Measurements from ENCODE around the gene SRD5A3. TPM values are rescaled to one million over a fixed set of nuclear protein-coding genes. Genes with fewer than 3 reads are reported as not detected.

The SRD5A3 gene
- total RNA-seq, 1 experiment from 2014 or later = 24.0 TPM

- TF ChIP-seq ERG (CRISPR knock-in tag; IDR thresholded peaks at IDR 0.05) = no peak
- TF ChIP-seq JUN (CRISPR knock-in tag; IDR thresholded peaks at IDR 0.05) = no peak
- TF ChIP-seq PRRX2 (CRISPR knock-in tag; IDR thresholded peaks at IDR 0.05) = no peak
Observed at GRCh38 chr4:55385201-55385649, 39.2 kb downstream of the SRD5A3 start (continued).

- Mint-ChIP-seq H3K9me3 (no peaks in the 10 kb centered on the region), H3K27me3 (ENCODE audit: low read depth) (no peaks in the 10 kb centered on the region), H3K4me1 (peaks cover 6% of the 10 kb centered on the region), H3K27ac (no peak overlapping the region), H3K36me3 (no peaks in the 10 kb centered on the region), H3K4me3 (no peak overlapping the region)
- CTCF ChIA-PET = interaction anchor here (0.6 to 1.2 kb wide), 5 partner anchors 9 to 415 kb away, joined by 3 to 4 read pairs (median 3); no protein-coding TSS in a partner anchor
- ATAC-seq (peak; percentile 98), DNase-seq (ENCODE audit: low spot score) (no peak)
- TF ChIP-seq USF1 (CRISPR knock-in tag; IDR thresholded peaks at IDR 0.05) = no peak
- no peak for TF ChIP-seq ZNF423 (CRISPR knock-in tag; IDR thresholded peaks at IDR 0.05)
- no peak for TF ChIP-seq PRRX2 (CRISPR knock-in tag; IDR thresholded peaks at IDR 0.05)
- TF ChIP-seq E2F1 (CRISPR knock-in tag; IDR thresholded peaks at IDR 0.05) = no peak
- no peak for TF ChIP-seq TEAD4 (CRISPR knock-in tag; IDR thresholded peaks at IDR 0.05)
- no peak for TF ChIP-seq TEAD1 (CRISPR knock-in tag; IDR thresholded peaks at IDR 0.05)
- TF ChIP-seq CREM (CRISPR knock-in tag; IDR thresholded peaks at IDR 0.05) = no peak
- no peak for TF ChIP-seq ZNF219 (CRISPR knock-in tag; IDR thresholded peaks at IDR 0.05; ENCODE audit: borderline replicate concordance)
- no peak for TF ChIP-seq SOX15 (CRISPR knock-in tag; IDR thresholded peaks at IDR 0.05)
- no peak for TF ChIP-seq ZNF138 (CRISPR knock-in tag; conservative IDR thresholded peaks at IDR 0.05)
- TF ChIP-seq ZNF263 (CRISPR knock-in tag; IDR thresholded peaks at IDR 0.05; ENCODE audit: low read depth) = no peak
- TF ChIP-seq GRHL2 (CRISPR knock-in tag; IDR thresholded peaks at IDR 0.05; ENCODE audit: insufficient replicate concordance, severe bottlenecking) = no peak
- POLR2A ChIA-PET = interaction anchor here (1.0 kb wide), 1 partner anchor 9 kb away, joined by 7 read pairs; the partner anchor contains the start of gene TMEM165
Observed at GRCh38 chr4:55386073-55386472, 40.0 kb downstream of the SRD5A3 start.

GRCh38 chr4:55386840-55387239, 40.8 kb downstream of the SRD5A3 start:
- ChIA-PET POLR2A (interaction anchor here (0.8 kb wide), 1 partner anchor 9 kb away, joined by 3 read pairs; the partner anchor contains the start of gene TMEM165), CTCF (interaction anchor here (1.2 kb wide), 1 partner anchor 12 kb away, joined by 3 read pairs; no protein-coding TSS in a partner anchor)
- peaks cover 6% of the 10 kb centered on the region for H3K4me1 Mint-ChIP-seq
- no peak for TF ChIP-seq ETV6 (CRISPR knock-in tag; IDR thresholded peaks at IDR 0.05)
- ATAC-seq = no peak
- H3K4me3 Mint-ChIP-seq = no peak overlapping the region
- no peaks in the 10 kb centered on the region for H3K27me3 Mint-ChIP-seq (ENCODE audit: low read depth)
- no peak overlapping the region for H3K27ac Mint-ChIP-seq
- no peaks in the 10 kb centered on the region for H3K36me3 Mint-ChIP-seq
- no peak for DNase-seq (ENCODE audit: low spot score)
- H3K9me3 Mint-ChIP-seq = no peaks in the 10 kb centered on the region

GRCh38 chr4:55393461-55394320, 47.6 kb downstream of the SRD5A3 start:
- Mint-ChIP-seq H3K27me3 (ENCODE audit: low read depth) (peaks cover 2% of the 10 kb centered on the region; the same call in 1 of the 2 replicates), H3K9me3 (no peaks in the 10 kb centered on the region), H3K27ac (no peak overlapping the region; the same call in 1 of the 2 replicates), H3K4me3 (peak overlapping the region; percentile 38), H3K36me3 (peaks cover 14% of the 10 kb centered on the region), H3K4me1 (peaks cover 27% of the 10 kb centered on the region)
- no peak for DNase-seq (ENCODE audit: low spot score)
- ChIA-PET POLR2A (no interaction called here), CTCF (interaction anchor here (0.6 to 1.1 kb wide), 2 partner anchors 20 to 395 kb away, joined by 3 read pairs; no protein-coding TSS in a partner anchor)
- ATAC-seq = no peak
- TF ChIP-seq IRF2 (CRISPR knock-in tag; IDR thresholded peaks at IDR 0.05; ENCODE audit: borderline replicate concordance, low read depth) (no peak), ATF3 (CRISPR knock-in tag; conservative IDR thresholded peaks at IDR 0.05) (no peak), E2F4 (CRISPR knock-in tag; IDR thresholded peaks at IDR 0.05; ENCODE audit: borderline replicate concordance, low read depth) (no peak), ELF4 (CRISPR knock-in tag; IDR thresholded peaks at IDR 0.05; ENCODE audit: low read depth) (no peak), ZBTB43 (CRISPR knock-in tag; IDR thresholded peaks at IDR 0.05) (no peak)

All from WTC11 (cell line).